ENCODE data around the gene RSRC1.

DNA sequence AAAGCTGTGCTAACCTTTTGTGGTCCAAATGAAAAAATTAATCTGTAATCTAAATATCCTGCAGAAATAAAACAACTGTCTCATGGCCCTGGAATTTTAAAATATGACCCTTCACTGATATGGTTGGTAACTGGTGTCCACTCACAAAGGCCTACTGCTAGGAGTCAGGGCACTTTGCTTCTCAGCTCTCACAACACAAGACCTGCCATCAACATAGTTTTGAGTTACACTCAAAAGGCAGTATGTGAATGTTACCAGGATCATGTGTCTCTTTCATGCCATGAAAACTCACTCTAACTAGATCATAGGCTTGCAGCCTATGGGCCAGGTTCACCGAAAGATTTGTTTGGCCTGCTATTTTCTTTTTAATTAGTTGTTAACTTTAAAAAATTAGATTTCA, 451.1 kb downstream of the RSRC1 start:
- TF ChIP-seq, protein P1, sequence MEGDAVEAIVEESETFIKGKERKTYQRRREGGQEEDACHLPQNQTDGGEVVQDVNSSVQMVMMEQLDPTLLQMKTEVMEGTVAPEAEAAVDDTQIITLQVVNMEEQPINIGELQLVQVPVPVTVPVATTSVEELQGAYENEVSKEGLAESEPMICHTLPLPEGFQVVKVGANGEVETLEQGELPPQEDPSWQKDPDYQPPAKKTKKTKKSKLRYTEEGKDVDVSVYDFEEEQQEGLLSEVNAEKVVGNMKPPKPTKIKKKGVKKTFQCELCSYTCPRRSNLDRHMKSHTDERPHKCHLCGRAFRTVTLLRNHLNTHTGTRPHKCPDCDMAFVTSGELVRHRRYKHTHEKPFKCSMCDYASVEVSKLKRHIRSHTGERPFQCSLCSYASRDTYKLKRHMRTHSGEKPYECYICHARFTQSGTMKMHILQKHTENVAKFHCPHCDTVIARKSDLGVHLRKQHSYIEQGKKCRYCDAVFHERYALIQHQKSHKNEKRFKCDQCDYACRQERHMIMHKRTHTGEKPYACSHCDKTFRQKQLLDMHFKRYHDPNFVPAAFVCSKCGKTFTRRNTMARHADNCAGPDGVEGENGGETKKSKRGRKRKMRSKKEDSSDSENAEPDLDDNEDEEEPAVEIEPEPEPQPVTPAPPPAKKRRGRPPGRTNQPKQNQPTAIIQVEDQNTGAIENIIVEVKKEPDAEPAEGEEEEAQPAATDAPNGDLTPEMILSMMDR (IDR thresholded peaks at IDR 0.05) = no peak
- no peak for TF ChIP-seq POLR2A (IDR thresholded peaks at IDR 0.05)
